Ovary (tissue), 3 donors: ENCODE measurements around the gene AFF3.

ENCODE experiments used
- CTCF ChIP-seq, 3 donors: fragments of 450-650 bp in 2 of 3; fragments of 200-600 bp in 1 of 3; IDR thresholded peaks; one replicate each; pipeline versions ENCODE4 v1.5.1 to v1.8.0; 2016 to 2022; ENCODE audit warnings: antibody characterized with exemption in 3 of 3, mild to moderate bottlenecking in 1 of 3
- POLR2A ChIP-seq: fragments of 450-650 bp; IDR thresholded peaks from one replicate; pipeline ENCODE4 v1.6.1; 2017; ENCODE audit warnings: antibody characterized with exemption, mild to moderate bottlenecking, moderate library complexity
- donor health status: DM: no; HTN: no; CAD: no.

DNA sequence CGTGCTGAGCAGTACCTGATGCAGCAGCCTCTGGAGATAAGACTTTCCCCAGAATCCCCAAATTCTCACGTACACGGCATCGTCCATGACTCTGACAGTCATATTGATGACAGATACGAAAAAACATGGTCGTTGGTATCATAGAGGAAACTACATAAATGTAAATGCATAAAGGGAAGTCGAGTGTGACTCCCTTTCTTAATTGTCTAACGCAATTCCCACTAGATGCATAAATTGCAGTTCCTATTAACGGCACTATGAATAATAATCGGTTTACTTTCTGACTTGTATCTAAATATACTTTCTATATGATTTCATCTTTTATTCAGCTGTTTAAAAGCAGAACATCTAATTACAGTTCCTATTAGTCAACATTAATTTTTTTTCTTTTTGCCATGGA lies 330.0 kb downstream of the AFF3 start:
- TF ChIP-seq CTCF (IDR thresholded peaks at IDR 0.05) (no peak), POLR2A (no peak)
